ENCODE measurements around the gene KDM4B.
"Not testable (repeated sequence)": the region's sequence is repeated elsewhere in the genome, so short reads cannot be mapped to it uniquely, and the experiment has no call there.

The KDM4B gene

GRCh38 chr19:5193192-5193591 lies 224.3 kb downstream of the KDM4B start:
- CTCF ChIA-PET = no interaction called here

GRCh38 chr19:5194641-5195040 lies 225.7 kb downstream of the KDM4B start:
- POLR2A ChIA-PET = no interaction called here

More at GRCh38 chr19:5193192-5193591, 224.3 kb downstream of the KDM4B start:
- POLR2A ChIA-PET = no interaction called here
- no peak for DNase-seq (ENCODE audit: extremely low spot score)
- no peak for TF ChIP-seq CTBP1 (IDR thresholded peaks at IDR 0.05; ENCODE audit: borderline replicate concordance)
- TF ChIP-seq NFRKB (IDR thresholded peaks at IDR 0.05) = no peak
- TF ChIP-seq L3MBTL2 (conservative IDR thresholded peaks at IDR 0.05) = no peak
- no peak for TF ChIP-seq FOXA1 (IDR thresholded peaks at IDR 0.05)
- TF ChIP-seq FOXM1 (IDR thresholded peaks at IDR 0.05; ENCODE audit: borderline replicate concordance) = no peak
- no peak for TF ChIP-seq ELF4 (IDR thresholded peaks at IDR 0.05)
- TF ChIP-seq BHLHE40 (IDR thresholded peaks at IDR 0.05; ENCODE audit: borderline replicate concordance) = no peak
- no peak for TF ChIP-seq SP1 (IDR thresholded peaks at IDR 0.05)
- TF ChIP-seq PKNOX1 (IDR thresholded peaks at IDR 0.05) = no peak
- no peak for TF ChIP-seq LEF1 (IDR thresholded peaks at IDR 0.05; ENCODE audit: borderline replicate concordance)
- no peak for TF ChIP-seq ZNF384 (IDR thresholded peaks at IDR 0.05)
- TF ChIP-seq ARNT (IDR thresholded peaks at IDR 0.05) = no peak
- no peak for TF ChIP-seq HDGF (IDR thresholded peaks at IDR 0.05; ENCODE audit: borderline replicate concordance)
- no peak for TF ChIP-seq SUZ12 (IDR thresholded peaks at IDR 0.05)
- TF ChIP-seq TARDBP (IDR thresholded peaks at IDR 0.05) = no peak
- no peak for TF ChIP-seq FOXK2 (IDR thresholded peaks at IDR 0.05)

DNA sequence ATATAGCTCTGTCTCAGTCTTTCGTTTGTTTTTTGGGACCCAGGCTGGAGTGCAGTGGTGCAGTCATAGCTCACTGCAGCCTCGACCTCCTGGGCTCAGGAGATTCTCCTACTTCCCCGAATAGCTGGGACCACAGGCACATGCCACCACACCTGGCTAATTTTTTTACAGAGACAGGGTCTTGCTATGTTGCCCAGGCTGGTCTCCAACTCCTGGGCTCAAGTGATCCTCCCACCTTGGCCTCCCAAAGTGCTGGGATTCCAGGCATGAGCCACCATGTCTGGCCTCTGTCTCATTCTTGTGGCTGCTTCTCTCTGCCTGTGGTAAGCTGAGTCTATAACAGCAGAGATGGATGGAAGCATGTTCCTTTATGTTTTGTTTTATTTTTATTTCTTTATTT lies 226.7 kb downstream of the KDM4B start:
- CTCF ChIA-PET, POLR2A ChIA-PET: not testable (repeated sequence)

More at GRCh38 chr19:5194641-5195040, 225.7 kb downstream of the KDM4B start:
- CTCF ChIA-PET = no interaction called here
- no peak for DNase-seq (ENCODE audit: extremely low spot score)
- no peak for TF ChIP-seq PKNOX1 (IDR thresholded peaks at IDR 0.05)
- no peak for TF ChIP-seq FOXM1 (IDR thresholded peaks at IDR 0.05; ENCODE audit: borderline replicate concordance)
- TF ChIP-seq CTBP1 (IDR thresholded peaks at IDR 0.05; ENCODE audit: borderline replicate concordance) = no peak
- no peak for TF ChIP-seq SUZ12 (IDR thresholded peaks at IDR 0.05)
- no peak for TF ChIP-seq ZNF384 (IDR thresholded peaks at IDR 0.05)
- TF ChIP-seq HDGF (IDR thresholded peaks at IDR 0.05; ENCODE audit: borderline replicate concordance) = no peak
- TF ChIP-seq FOXK2 (IDR thresholded peaks at IDR 0.05) = no peak
- TF ChIP-seq L3MBTL2 (conservative IDR thresholded peaks at IDR 0.05) = no peak

DNA sequence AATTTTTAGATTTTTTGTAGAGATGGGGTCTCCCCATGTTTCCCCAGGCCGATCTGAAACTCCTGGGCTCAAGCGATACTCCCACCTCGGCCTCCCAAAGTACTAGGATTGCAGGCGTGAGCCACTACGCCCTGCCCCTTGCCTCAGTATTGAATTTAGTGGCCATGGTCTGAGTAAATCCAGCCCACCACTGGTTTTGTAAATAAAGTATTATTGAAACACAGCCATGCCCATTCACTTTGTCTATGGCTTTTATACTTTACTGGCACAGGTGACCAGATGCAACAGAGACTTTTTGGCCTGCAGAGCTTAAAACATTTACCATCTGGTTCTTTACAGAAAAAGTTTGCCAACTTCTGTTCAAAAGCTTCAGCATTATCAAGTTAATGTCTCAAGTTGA lies 227.9 kb downstream of the KDM4B start:
- DNase-seq (ENCODE audit: extremely low spot score) = no peak
- CTCF ChIA-PET = no interaction called here
- TF ChIP-seq NFRKB (IDR thresholded peaks at IDR 0.05) (no peak), ELF4 (IDR thresholded peaks at IDR 0.05) (no peak), FOXA1 (IDR thresholded peaks at IDR 0.05) (no peak), BHLHE40 (IDR thresholded peaks at IDR 0.05; ENCODE audit: borderline replicate concordance) (no peak), FOXK2 (IDR thresholded peaks at IDR 0.05) (no peak), FOXM1 (IDR thresholded peaks at IDR 0.05; ENCODE audit: borderline replicate concordance) (no peak), TARDBP (IDR thresholded peaks at IDR 0.05) (no peak), L3MBTL2 (conservative IDR thresholded peaks at IDR 0.05) (no peak), ZNF384 (IDR thresholded peaks at IDR 0.05) (no peak), CTBP1 (IDR thresholded peaks at IDR 0.05; ENCODE audit: borderline replicate concordance) (no peak), ARNT (IDR thresholded peaks at IDR 0.05) (no peak), SUZ12 (IDR thresholded peaks at IDR 0.05) (no peak)
- POLR2A ChIA-PET = no interaction called here

More for the DNA sequence above, 226.7 kb downstream of the KDM4B start:
- DNase-seq (ENCODE audit: extremely low spot score) = not testable (repeated sequence)

- ChIA-PET CTCF (no interaction called here), POLR2A (no interaction called here)
- no peak for TF ChIP-seq ZNF384 (IDR thresholded peaks at IDR 0.05)
- TF ChIP-seq ELF4 (IDR thresholded peaks at IDR 0.05) = no peak
- no peak for TF ChIP-seq NFRKB (IDR thresholded peaks at IDR 0.05)
- TF ChIP-seq CTBP1 (IDR thresholded peaks at IDR 0.05; ENCODE audit: borderline replicate concordance) = no peak
- TF ChIP-seq FOXK2 (IDR thresholded peaks at IDR 0.05) = no peak
- TF ChIP-seq LEF1 (IDR thresholded peaks at IDR 0.05; ENCODE audit: borderline replicate concordance) = no peak
- no peak for TF ChIP-seq TARDBP (IDR thresholded peaks at IDR 0.05)
- no peak for TF ChIP-seq SP1 (IDR thresholded peaks at IDR 0.05)
- no peak for TF ChIP-seq FOXM1 (IDR thresholded peaks at IDR 0.05; ENCODE audit: borderline replicate concordance)
- no peak for TF ChIP-seq PKNOX1 (IDR thresholded peaks at IDR 0.05)
- TF ChIP-seq L3MBTL2 (conservative IDR thresholded peaks at IDR 0.05) = no peak
- no peak for TF ChIP-seq ARNT (IDR thresholded peaks at IDR 0.05)
- TF ChIP-seq SUZ12 (IDR thresholded peaks at IDR 0.05) = no peak
- no peak for TF ChIP-seq FOXA1 (IDR thresholded peaks at IDR 0.05)
- no peak for TF ChIP-seq HDGF (IDR thresholded peaks at IDR 0.05; ENCODE audit: borderline replicate concordance)
- TF ChIP-seq BHLHE40 (IDR thresholded peaks at IDR 0.05; ENCODE audit: borderline replicate concordance) = no peak
- DNase-seq (ENCODE audit: extremely low spot score) = no peak
Observed at GRCh38 chr19:5200844-5201243, 231.9 kb downstream of the KDM4B start.

DNA sequence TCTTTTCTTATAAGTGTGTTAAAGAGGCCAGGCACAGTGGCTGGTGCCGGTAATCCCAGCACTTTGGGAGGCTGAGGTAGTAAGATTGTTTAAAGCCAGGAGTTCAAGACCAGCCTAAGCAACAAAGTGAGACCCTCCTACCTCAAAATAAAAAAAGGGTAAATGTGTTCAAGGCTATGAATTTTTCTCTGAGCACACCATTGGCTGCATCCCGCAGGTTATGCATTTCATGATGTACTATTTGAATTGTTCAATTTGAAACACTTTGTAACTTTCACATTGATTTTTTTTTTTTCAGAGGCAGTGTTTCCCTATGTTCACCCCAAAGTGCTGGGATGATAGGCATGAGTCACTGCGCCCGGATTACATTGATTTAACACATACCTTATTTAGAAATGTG lies 233.6 kb downstream of the KDM4B start:
- CTCF ChIA-PET = no interaction called here
- DNase-seq (ENCODE audit: extremely low spot score) = no peak
- TF ChIP-seq L3MBTL2 (conservative IDR thresholded peaks at IDR 0.05) (no peak), FOXA1 (IDR thresholded peaks at IDR 0.05) (no peak), SUZ12 (IDR thresholded peaks at IDR 0.05) (no peak), NFRKB (IDR thresholded peaks at IDR 0.05) (no peak), ZNF384 (IDR thresholded peaks at IDR 0.05) (no peak), ARNT (IDR thresholded peaks at IDR 0.05) (no peak), PKNOX1 (IDR thresholded peaks at IDR 0.05) (no peak), BHLHE40 (IDR thresholded peaks at IDR 0.05; ENCODE audit: borderline replicate concordance) (no peak), HDGF (IDR thresholded peaks at IDR 0.05; ENCODE audit: borderline replicate concordance) (no peak), FOXK2 (IDR thresholded peaks at IDR 0.05) (no peak), LEF1 (IDR thresholded peaks at IDR 0.05; ENCODE audit: borderline replicate concordance) (no peak)
- POLR2A ChIA-PET = no interaction called here
